GM19239 (cell line): ENCODE measurements around the gene CTXN1.

Source experiments
- DNase-seq: peaks from one replicate; pipeline ENCODE4 v3.0.0; 2011; ENCODE audit warnings: low spot score; ENCODE audit not compliant: insufficient read length
- FAIRE-seq: peaks from 2 replicates; lab custom pipeline; 2011; peaks lifted over from hg19 to GRCh38; lab: Jason Lieb, UNC

The CTXN1 gene

DNA sequence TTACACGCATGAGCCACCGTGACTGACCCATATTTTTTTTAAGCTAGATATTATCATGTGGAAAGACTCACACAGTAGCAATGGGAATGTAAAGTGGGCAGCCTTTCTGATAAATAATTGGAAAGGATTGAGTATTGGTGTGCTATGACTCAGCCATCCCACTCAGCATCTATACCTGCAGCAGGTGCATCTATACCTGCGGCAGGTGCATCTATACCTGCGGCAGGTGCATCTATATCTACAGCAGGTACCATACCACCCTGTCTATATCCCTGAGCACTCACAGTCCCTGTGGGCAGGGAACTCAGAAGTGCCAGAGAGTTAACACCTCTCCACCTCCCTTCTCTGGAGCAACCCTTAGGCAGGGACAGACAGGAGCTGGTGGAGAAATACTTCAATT, 42.8 kb downstream of the CTXN1 start:
- FAIRE-seq = no peak
- DNase-seq = no peak

DNA sequence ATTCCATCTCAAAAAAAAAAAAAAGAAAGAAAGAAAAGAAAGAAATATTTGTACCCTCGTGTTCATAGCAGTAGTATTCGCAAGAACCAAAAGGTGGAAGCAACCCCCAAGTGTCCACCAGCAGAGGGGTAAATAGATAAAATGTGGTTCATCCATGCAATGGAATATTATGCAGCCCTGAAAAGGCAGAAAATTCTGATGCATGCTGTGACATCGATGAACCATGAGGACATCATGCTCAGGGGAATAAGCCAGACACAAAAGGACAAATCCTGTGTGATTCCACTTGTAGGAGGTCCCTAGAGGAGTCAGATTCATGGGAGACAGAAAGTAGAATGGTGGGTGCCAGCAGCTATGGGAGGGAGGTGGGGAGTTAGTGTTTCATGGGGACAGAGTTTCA, 44.0 kb downstream of the CTXN1 start:
- FAIRE-seq (no peak), DNase-seq (no peak)

DNA sequence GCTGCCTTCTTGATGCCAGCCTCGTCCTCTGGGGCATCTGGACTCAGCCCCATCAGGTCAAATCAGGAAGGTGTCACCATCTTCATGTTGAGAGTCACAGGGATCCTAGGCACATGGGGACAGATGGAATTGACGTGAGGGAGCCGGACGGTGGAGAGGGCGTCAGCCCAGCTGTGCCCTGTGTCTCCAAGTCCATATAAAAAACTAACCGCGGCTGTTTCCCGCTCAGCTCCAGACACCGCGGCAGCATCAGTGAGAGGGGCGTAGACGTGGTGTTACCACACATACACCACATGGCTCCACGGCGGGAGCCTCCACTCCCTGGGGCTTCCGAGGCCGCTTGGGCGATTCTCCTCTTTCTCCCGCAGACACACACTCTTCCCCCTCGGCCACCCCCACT, 46.1 kb downstream of the CTXN1 start:
- FAIRE-seq (no peak), DNase-seq (no peak)

DNA sequence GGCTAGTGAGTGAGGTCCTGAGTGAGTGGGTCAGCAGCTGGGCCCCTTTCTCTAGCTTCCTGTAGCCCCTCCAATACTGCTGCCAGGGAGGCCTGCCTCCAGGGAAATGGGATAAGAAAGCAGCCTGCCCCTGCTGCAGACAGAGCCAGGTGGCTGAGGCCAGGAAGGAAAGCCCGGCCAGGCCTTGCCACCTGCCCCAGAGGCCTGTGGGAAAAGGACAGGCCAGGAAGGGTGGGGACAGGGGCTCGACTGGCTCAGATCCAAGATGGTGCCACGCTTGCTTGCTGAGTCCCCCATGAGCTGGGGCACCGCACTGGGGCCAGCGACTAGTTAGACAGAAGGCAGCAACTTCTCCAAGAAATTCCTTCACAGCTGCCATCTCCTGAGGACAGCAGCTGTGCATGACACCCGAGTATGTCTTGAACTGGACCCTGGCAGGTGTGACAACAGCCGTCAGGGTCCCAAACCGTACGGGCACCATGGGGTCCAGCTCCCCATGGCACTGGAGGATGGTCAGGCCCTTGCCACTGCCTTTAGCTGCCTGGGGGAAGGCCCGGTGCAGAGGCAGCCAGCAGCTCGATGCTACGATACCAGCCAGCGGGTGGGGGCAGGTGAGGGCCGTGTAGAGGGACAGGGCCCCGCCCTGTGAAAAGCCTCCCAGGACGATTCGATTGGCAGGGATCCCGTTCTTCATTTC, 46.7 kb downstream of the CTXN1 start:
- DNase-seq (no peak), FAIRE-seq (no peak)

DNA sequence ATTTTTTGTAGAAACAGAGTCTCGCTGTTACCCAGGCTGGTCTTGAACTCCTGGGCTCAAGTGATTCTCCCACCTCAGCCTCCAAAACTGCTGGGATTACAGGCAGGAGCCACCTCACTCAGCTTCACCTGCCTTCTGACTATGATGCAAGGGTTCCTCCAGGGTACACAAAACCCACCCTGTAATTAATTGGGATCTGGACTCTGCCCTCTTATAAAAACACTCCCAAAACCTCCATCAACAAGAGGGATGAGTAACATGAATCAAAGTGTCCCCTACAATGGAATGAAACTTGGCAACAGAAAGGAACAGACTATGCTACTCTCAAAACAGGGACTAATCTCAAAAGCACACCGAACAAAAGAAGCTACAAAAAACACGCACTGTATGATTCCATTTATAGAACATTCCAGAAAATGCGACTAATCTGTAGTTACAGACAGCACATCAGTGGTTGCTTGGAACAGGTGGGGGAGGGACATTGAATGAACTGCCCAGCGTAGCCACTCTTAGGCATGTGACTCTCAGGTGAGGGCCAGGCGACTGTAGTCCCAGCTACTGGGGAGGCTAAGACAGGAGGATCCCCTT, 48.6 kb downstream of the CTXN1 start:
- FAIRE-seq = no peak

DNA sequence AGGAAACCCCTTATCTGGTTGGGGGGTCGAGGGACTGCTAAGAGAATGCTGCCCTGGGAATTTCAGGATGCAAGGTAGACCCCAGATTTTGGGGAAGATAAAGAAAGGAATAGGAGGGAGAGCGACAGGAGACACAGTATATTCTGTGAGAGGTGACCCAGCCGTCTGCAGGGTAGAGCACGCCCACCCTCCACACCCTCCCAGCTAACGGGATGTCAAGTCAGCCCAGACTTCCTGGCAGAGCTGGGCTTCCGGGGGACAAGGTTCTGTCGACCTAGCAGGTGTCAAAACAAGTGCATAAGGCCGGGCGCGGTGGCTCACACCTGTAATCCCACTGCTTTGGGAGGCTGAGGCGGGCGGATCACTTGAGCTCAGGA, 51.0 kb downstream of the CTXN1 start:
- DNase-seq (no peak), FAIRE-seq (no peak)

More for the DNA sequence above, 48.6 kb downstream of the CTXN1 start:
- no peak for DNase-seq
